ENCODE data around the gene CEP83. TPM values are rescaled to one million over a fixed set of nuclear protein-coding genes. Genes with fewer than 3 reads are reported as not detected.
A peak's percentile ranks its signal among the peaks of the same experiment; 100 is the strongest.

CEP83 gene
- total and polyA plus RNA-seq, 10 donors, result 6.8 to 29.0 (median 14.0) TPM

GRCh38 chr12:94263905-94264561 is 195.6 kb downstream of the CEP83 start:
- H3K4me3 ChIP-seq, result peak overlapping the region in 1 of 8 donors; percentile 77
- H3K27ac ChIP-seq, result peak overlapping the region; percentile 19 to 94 (median 88)
- H3K9me3 ChIP-seq, result no peaks in the 10 kb centered on the region
- 70 to 83% (median 79%) methylated on average over 20 of the region's 20 CpGs for WGBS, 5 donors
- H3K4me1 ChIP-seq, result peaks cover 18 to 84% (median 66%) of the 10 kb centered on the region in 6 donors
- H3K27me3 ChIP-seq (replicated peaks in 1 of 7), result no peaks in the 10 kb centered on the region
- intact Hi-C loops (cut with DNase I; ENCODE audit: low total_unique reads), result no loop called here
- TF ChIP-seq POLR2A (IDR thresholded peaks at IDR 0.05) (no peak), CTCF (IDR thresholded peaks at IDR 0.05 in 8 of 11, conservative IDR thresholded peaks at IDR 0.05 in 3 of 11) (no peak), POLR2AphosphoS5 (IDR thresholded peaks at IDR 0.05) (no peak)
- H3K36me3 ChIP-seq, result peaks cover 0 to 79% (median 17%) of the 10 kb centered on the region in 6 donors
- no peak for DNase-seq

GRCh38 chr12:94263011-94263811 is 196.5 kb downstream of the CEP83 start:
- Histone ChIP-seq H3K9me3 (no peaks in the 10 kb centered on the region), H3K4me3 (peak overlapping the region; percentile 27 to 77 (median 43)), H3K36me3 (peaks cover 0 to 78% (median 17%) of the 10 kb centered on the region in 6 donors), H3K4me1 (peaks cover 18 to 78% (median 62%) of the 10 kb centered on the region in 6 donors), H3K27ac (peak overlapping the region; percentile 76 to 94 (median 88)), H3K27me3 (replicated peaks in 1 of 7) (no peaks in the 10 kb centered on the region)
- 34 to 40% (median 36%) methylated on average over 11 to 14 of the region's 14 CpGs for WGBS, 5 donors
- TF ChIP-seq POLR2AphosphoS5 (IDR thresholded peaks at IDR 0.05), result no peak
- TF ChIP-seq CTCF (IDR thresholded peaks at IDR 0.05 in 8 of 11, conservative IDR thresholded peaks at IDR 0.05 in 3 of 11), result no peak
- TF ChIP-seq POLR2A (IDR thresholded peaks at IDR 0.05), result no peak
- peak; percentile 84 for DNase-seq
- intact Hi-C loops (cut with DNase I; ENCODE audit: low total_unique reads), result no loop called here

- Histone ChIP-seq H3K27ac (peak overlapping the region; percentile 76 to 94 (median 88)), H3K36me3 (peaks cover 0 to 72% (median 17%) of the 10 kb centered on the region in 6 donors), H3K9me3 (no peaks in the 10 kb centered on the region), H3K4me3 (peak overlapping the region; percentile 27 to 77 (median 43)), H3K27me3 (replicated peaks in 1 of 7) (no peaks in the 10 kb centered on the region), H3K4me1 (peaks cover 18 to 76% (median 54%) of the 10 kb centered on the region in 6 donors)
- WGBS, 5 donors, result 10 to 19% (median 12%) methylated on average over 10 to 17 of the region's 17 CpGs
- intact Hi-C loops (cut with DNase I; ENCODE audit: low total_unique reads), result no loop called here
- TF ChIP-seq POLR2A (IDR thresholded peaks at IDR 0.05), result no peak
- TF ChIP-seq CTCF (IDR thresholded peaks at IDR 0.05 in 8 of 11, conservative IDR thresholded peaks at IDR 0.05 in 3 of 11), result peak in 1 of 11 experiments; percentile 23
- peak; percentile 73 to 90 (median 90) for TF ChIP-seq POLR2AphosphoS5 (IDR thresholded peaks at IDR 0.05)
- DNase-seq, result peak; percentile 93
Measured at GRCh38 chr12:94262228-94263010, 197.2 kb downstream of the CEP83 start.

All from spleen (tissue), 11 donors.